Suprapubic skin (tissue), 4 donors: ENCODE results near the gene PRSS21.

Experiments used
- CTCF ChIP-seq, 2 donors: fragments of 200-600 bp in 1 of 2; fragments of 450-650 bp in 1 of 2; sonication (generic) in 1 of 2; IDR thresholded peaks; one replicate each; pipeline ENCODE4 v1.5.1; 2016 to 2019; ENCODE audit warnings: antibody characterized with exemption in 2 of 2, mild to moderate bottlenecking in 1 of 2, moderate library complexity in 1 of 2
- EP300 ChIP-seq: sonication (generic); formaldehyde crosslinking; IDR thresholded peaks from one replicate; pipeline ENCODE4 v1.6.1; 2017; ENCODE audit warnings: antibody characterized with exemption
- POLR2A ChIP-seq, 2 donors: fragments of 450-650 bp; IDR thresholded peaks; one replicate each; pipeline ENCODE4 v1.6.1; 2017; ENCODE audit warnings: antibody characterized with exemption in 2 of 2, mild to moderate bottlenecking in 2 of 2, moderate library complexity in 2 of 2
- POLR2AphosphoS5 ChIP-seq, 3 donors: sonication (generic); formaldehyde crosslinking; IDR thresholded peaks; one replicate each; pipeline ENCODE4 v1.6.1; 2017; ENCODE audit warnings: antibody characterized with exemption in 3 of 3

DNA sequence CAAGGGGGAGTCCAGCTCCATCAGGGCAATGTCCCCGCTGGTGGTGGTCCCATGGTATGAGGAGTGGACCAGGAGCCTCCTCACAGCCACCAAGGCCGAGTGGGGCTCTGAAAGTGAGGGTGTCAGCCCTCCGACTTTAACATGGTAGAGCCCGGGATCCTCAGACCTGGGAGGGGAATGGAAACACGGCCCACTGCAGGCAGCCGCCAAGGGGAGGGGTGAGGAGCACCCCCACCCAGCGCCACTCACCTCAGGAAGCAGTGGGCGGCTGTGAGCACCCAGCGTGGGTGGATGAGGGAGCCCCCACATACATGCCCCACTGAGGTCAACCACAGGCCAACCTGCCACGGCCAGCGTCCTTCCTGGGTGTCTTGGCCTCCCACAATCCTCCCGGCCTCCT is 23.9 kb downstream of the PRSS21 start:
- TF ChIP-seq CTCF (IDR thresholded peaks at IDR 0.05): no peak
- TF ChIP-seq POLR2A (IDR thresholded peaks at IDR 0.05): no peak
- TF ChIP-seq EP300: no peak
- TF ChIP-seq POLR2AphosphoS5 (IDR thresholded peaks at IDR 0.05): no peak
